GDM1 (cell line): ENCODE results near the gene WDR93.
"Not testable (repeated sequence)": the region's sequence is repeated elsewhere in the genome, so short reads cannot be mapped to it uniquely, and the experiment has no call there.

Experiments used
- DNase-seq: peaks from one replicate; lab custom pipeline; 2025; lab: John Stamatoyannopoulos, UW

Gene WDR93

GRCh38 chr15:89685995-89686394 lies 4.6 kb upstream of the WDR93 start:
- no peak for DNase-seq

- no peak for DNase-seq
Measured at GRCh38 chr15:89686522-89686921, 4.1 kb upstream of the WDR93 start.

- DNase-seq, result not testable (repeated sequence)
Measured at GRCh38 chr15:89689930-89690275, 708 bp upstream of the WDR93 start.

GRCh38 chr15:89693091-89693490 lies 2.5 kb downstream of the WDR93 start:
- no peak for DNase-seq

DNA sequence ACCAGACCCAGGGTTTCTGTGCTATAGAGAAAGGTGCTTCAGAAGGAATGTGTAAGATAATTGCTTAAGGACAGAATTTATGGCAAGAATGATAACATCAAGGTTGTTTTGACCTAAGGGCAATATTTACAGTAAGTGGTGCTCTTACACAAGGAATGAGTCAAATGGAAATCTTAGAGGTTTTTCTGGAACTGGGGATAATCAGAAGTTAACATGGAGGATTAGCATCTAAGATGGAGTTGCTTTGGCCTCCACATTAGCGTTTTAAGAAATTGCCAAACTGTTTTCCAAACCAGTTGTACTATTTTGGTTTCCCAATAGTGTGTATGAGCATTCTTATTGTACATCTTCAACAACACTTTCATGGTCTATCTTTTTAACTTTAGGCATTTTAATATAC lies 3.1 kb downstream of the WDR93 start:
- no peak for DNase-seq

DNA sequence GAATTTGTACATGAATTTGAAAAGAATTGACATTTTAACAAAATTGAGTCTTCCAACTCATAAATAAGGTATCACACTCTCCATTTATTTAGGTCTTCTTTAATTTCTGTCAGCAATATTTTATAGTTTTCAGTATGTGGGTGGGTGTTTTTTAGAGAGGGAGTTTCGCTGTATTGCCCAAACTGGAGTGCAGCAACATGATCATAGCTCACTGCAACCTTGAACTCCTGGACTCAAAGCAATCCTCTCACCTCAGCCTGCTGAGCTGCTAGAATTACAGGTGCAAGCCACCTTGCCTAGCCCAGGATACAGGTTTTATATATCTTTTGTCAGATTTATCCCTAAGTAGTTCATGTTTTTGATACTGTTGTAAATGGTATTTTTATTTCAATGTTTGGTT lies 4.6 kb downstream of the WDR93 start:
- no peak for DNase-seq

- no peak for DNase-seq
Measured at GRCh38 chr15:89704411-89704810, 13.8 kb downstream of the WDR93 start.

DNA sequence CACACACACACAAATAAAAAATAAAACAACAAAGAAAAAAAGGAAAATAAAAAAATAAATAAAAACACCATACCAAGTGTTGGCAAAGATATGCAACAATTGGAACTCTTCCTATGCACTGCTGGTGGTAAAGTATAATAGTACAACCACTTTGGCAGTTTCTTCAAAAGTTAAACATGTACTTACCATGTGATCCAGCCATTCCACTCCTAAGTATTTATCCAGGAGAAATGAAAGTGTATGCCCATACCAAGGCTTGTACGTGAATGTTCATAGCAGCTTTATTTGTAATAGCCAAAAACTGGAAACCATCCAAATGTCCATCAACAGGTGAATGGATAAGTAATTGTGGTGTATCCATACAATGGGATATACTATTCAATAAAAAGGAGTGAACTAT lies 17.0 kb downstream of the WDR93 start:
- DNase-seq, result no peak

DNA sequence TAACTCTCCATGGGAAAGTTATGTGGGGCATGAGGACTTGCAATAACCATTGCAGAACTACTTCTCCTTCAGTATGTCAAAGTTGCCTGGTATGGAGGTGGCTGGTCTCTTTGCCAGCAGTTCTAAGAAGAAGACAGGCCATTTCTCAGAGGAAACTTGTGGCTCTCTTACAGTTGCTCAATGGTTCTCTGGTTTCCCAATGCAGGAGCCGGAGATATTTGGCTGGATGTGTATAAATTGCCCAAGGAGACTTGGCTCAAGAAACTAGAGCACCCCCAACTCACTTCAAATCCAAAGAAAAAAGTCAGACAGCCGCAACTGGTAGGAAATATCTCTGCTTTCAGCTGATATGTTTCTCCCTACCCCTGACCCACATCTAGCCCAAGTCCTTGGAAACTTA lies 24.2 kb downstream of the WDR93 start:
- no peak for DNase-seq

GRCh38 chr15:89723031-89723430 lies 32.4 kb downstream of the WDR93 start:
- DNase-seq, result no peak

GRCh38 chr15:89724621-89725020 lies 34.0 kb downstream of the WDR93 start:
- DNase-seq, result no peak

- DNase-seq, result no peak
Measured at GRCh38 chr15:89725064-89725463, 34.5 kb downstream of the WDR93 start.

DNA sequence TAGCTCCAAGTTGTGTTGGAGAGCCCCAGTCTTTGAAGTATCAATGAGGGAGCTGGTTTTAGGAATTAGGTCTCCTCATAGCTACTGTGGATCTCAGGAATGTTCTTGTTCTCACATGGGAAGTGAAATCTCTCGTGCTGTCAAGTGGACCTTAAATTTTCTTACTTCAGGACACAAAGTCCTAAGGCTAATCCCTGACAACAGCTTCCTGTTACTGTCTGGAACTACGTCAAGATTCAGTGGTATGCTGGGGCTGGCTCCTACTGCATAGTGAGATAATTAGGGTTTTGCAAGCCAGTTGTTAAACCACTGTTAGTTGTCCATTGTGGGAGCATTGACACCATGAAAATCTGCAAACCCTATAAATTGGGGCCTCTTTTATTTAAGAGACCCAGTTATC lies 37.6 kb downstream of the WDR93 start:
- DNase-seq, result no peak

DNA sequence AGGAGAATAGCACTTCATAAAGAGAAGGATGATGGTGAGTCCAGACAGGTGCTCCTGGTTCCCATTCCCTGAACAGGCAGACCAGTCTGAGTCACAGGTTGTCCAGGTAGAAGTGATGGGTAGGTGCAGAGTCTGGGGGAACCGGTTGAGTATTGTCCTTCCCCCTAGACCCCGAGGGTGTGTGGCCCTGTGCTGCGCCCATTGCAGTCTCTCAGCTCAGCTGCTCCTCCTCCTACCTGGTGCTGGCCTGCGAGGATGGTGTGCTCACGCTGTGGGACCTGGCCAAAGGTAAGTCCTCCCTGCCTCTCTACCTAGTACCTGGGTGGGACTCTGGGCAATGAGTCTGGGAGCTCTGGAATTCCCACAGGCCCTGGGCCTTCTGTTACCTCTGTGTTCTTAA lies 40.7 kb downstream of the WDR93 start:
- no peak for DNase-seq

DNA sequence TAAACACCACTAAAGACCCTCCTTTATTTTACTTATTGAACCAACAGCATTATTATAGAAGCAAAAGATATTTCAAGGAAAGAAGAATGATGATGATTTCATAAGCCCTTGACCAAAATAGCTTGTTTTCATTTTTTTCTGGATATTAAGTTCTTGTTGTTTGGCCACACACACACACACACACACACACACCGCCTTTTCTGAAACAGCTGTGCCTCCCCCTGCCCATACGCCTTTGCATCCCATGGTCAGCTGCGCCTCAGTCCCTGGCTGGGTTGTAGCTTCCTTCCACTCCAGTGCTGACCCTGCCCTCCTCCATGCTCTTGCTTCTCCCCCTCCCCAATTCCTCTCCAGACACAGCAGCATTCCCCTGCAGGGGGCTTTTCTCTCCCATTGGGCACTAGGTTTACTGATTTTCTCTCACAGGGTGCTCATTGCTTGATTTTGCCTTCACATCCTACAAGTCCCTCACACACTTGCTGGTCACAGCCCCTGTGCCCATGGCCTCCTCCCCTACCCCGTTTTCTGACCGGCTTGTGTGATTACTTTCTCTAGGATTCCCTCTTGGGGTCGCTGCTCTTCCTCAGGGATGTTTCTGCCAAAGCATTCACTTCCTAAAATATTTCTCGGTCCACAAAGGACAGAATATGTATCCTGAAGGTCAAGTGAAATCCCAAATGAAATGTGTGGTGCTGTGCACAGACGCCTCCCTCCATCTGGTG lies 42.0 kb downstream of the WDR93 start:
- DNase-seq, result no peak

- no peak for DNase-seq
Measured at GRCh38 chr15:89735773-89736172, 45.2 kb downstream of the WDR93 start.

GRCh38 chr15:89740137-89740536 lies 49.5 kb downstream of the WDR93 start:
- DNase-seq, result peak; percentile 39

DNA sequence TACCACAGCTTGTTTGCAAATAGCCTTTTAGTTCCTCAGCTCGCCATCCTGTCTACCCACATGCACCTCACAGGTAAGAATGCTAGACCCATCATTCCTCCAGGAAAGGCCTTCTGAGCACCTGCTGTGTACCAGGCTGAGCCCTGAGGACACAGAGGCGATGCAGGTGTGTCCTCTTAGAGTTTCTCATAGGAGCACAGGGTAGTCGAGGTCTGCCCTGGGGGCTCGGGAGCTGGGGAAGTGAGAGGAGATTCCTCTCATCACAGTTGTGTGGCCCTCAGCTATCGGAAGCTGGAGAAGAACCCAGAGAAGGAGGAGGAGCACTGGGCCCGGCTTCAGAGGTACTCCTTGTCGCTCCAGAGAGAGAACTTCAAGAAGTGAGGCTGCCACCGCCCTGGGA lies 52.4 kb downstream of the WDR93 start:
- no peak for DNase-seq

- DNase-seq, result no peak
Measured at GRCh38 chr15:89743594-89743993, 53.0 kb downstream of the WDR93 start.

DNA sequence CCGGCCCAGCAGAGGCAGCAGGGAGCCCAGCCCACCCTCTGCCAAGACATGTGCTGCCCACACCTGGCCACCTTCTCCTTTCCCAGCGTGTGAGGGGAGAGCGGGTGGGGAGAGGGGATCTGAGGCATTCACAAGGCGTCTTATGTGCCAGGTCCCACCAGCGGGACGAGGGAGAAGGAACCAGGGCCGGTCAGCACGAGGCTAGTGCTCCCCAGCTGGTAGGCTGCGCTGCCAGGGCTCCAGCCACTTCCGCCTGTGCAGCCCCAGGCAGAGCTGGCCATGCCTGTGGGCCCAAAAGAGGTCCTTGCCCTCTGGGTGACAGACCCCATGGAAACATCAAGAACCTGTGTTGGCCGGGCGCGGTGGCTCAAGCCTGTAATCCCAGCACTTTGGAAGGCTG lies 54.5 kb downstream of the WDR93 start:
- DNase-seq, result no peak

GRCh38 chr15:89745768-89746167 lies 55.2 kb downstream of the WDR93 start:
- DNase-seq, result no peak

GRCh38 chr15:89746386-89746780 lies 55.8 kb downstream of the WDR93 start:
- no peak for DNase-seq

- DNase-seq, result no peak
Measured at GRCh38 chr15:89747708-89748682, 57.4 kb downstream of the WDR93 start.
